Activated naive CD8-positive, alpha-beta T cell treated with anti-CD3 and anti-CD28 coated beads, Interleukin-2, amount 10 ng/mL, durations not matched to agents 7 days and 5 days (primary cell): ENCODE measurements around the gene DMKN. TPM values are rescaled to one million over a fixed set of nuclear protein-coding genes. Genes with fewer than 3 reads are reported as not detected.

Experiments
- ATAC-seq: fragments of 150-1000 bp; cut with Tn5 transposase; one replicate; pipeline ENCODE4 v1.10.0; 2021; ENCODE audit warnings: low read depth, moderate library complexity
- POLR2A ChIA-PET: fragments of 350-600 bp; sonication (Branson Sonifier 250); formaldehyde crosslinking; loops from one replicate; lab custom pipeline; 2021; ENCODE audit warnings: antibody characterized with exemption; lab: Charles Lee
- DNase-seq: peaks from one replicate; pipeline ENCODE4 v3.0.0; 2021
- H3K27ac Mint-ChIP-seq: one replicate; pipeline ENCODE4 v1.8.0; 2022; ENCODE audit warnings: mild to moderate bottlenecking, mixed read lengths
- H3K27me3 Mint-ChIP-seq: one replicate; pipeline ENCODE4 v1.8.0; 2022; ENCODE audit warnings: mild to moderate bottlenecking, moderate library complexity, mixed read lengths
- H3K36me3 Mint-ChIP-seq: one replicate; pipeline ENCODE4 v1.8.0; 2021; ENCODE audit warnings: mild to moderate bottlenecking, mixed read lengths
- H3K4me1 Mint-ChIP-seq: one replicate; pipeline ENCODE4 v1.8.0; 2021; ENCODE audit warnings: mixed read lengths
- H3K4me3 Mint-ChIP-seq: one replicate; pipeline ENCODE4 v1.8.0; 2022; ENCODE audit warnings: mild to moderate bottlenecking, moderate library complexity, mixed read lengths
- H3K9me3 Mint-ChIP-seq: one replicate; pipeline ENCODE4 v1.8.0; 2021; ENCODE audit warnings: mixed read lengths
- total RNA-seq, 2 experiments: library from RNA; stranded (reverse); gene quantifications; one replicate each; pipeline ENCODE4 v1.2.3, GENCODE V29; 2021

The DMKN gene
- total RNA-seq, 2 experiments from 2014 or later, result 2.5 to 3.5 TPM

GRCh38 chr19:35528218-35529038, 15.0 kb upstream of the DMKN start, which contains the start of gene SBSN:
TSS of gene SBSN (minus strand) at chr19:35528311. CDS start at chr19:35528281, 30 bp downstream.
- ATAC-seq (no peak), DNase-seq (no peak)
- POLR2A ChIA-PET, result no interaction called here
- Mint-ChIP-seq H3K27ac (no peak within 1 kb of the TSS), H3K27me3 (peaks cover 26% of the 10 kb centered on the region), H3K36me3 (no peaks in the 10 kb centered on the region), H3K4me1 (peaks cover 6% of the 10 kb centered on the region), H3K9me3 (no peaks in the 10 kb centered on the region), H3K4me3 (no peak within 1 kb of the TSS)

GRCh38 chr19:35525873-35526272, 12.4 kb upstream of the DMKN start:
- no peak for DNase-seq
- POLR2A ChIA-PET, result no interaction called here
- Mint-ChIP-seq H3K36me3 (no peaks in the 10 kb centered on the region), H3K4me1 (peaks cover 5% of the 10 kb centered on the region), H3K27ac (no peak overlapping the region), H3K9me3 (no peaks in the 10 kb centered on the region), H3K4me3 (no peak overlapping the region), H3K27me3 (peaks cover 18% of the 10 kb centered on the region)
- ATAC-seq, result no peak

GRCh38 chr19:35524181-35524837, 10.9 kb upstream of the DMKN start:
- DNase-seq, result no peak
- no peak overlapping the region for H3K27ac Mint-ChIP-seq

DNA sequence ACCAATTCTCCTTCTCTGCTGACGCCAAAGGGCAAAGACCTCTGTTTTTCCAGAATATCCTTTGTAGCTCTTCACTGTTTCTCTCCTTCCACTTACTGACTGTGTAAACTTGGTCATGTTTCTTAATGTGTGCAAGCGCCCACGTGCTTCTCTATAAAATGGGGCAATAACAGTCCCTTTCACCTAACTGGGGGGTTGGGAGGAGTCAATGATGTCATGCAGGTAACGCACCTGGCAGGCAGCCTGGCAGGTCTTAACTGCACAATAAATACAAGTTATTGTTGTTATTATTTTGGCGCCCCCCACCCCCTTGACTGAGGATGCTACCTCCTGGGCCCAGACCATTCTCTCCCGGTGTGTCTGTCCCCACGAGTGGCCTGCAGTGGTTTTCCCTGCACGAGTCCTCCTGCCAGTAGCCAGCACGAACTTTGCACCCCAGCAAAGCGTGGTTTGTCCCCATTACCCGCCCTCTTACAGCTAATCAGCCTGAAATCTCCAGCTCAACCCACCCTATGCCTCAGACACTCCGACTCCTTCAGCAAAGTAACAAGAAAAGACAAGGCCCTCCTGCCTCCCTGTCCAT, 9.4 kb upstream of the DMKN start:
- POLR2A ChIA-PET, result no interaction called here
- no peaks in the 10 kb centered on the region for H3K9me3 Mint-ChIP-seq
- H3K4me1 Mint-ChIP-seq, result peaks cover 3% of the 10 kb centered on the region
- H3K4me3 Mint-ChIP-seq, result no peak overlapping the region
- H3K27me3 Mint-ChIP-seq, result no peaks in the 10 kb centered on the region
- no peak overlapping the region for H3K27ac Mint-ChIP-seq
- ATAC-seq (no peak), DNase-seq (no peak)
- H3K36me3 Mint-ChIP-seq, result no peaks in the 10 kb centered on the region

More at GRCh38 chr19:35524181-35524837, 10.9 kb upstream of the DMKN start:
- Mint-ChIP-seq H3K4me1 (peaks cover 3% of the 10 kb centered on the region), H3K9me3 (no peaks in the 10 kb centered on the region), H3K36me3 (no peaks in the 10 kb centered on the region), H3K27me3 (peaks cover 7% of the 10 kb centered on the region), H3K4me3 (no peak overlapping the region)
- POLR2A ChIA-PET, result no interaction called here
- no peak for ATAC-seq

GRCh38 chr19:35521124-35521743, 7.8 kb upstream of the DMKN start:
- H3K4me1 Mint-ChIP-seq, result peaks cover 3% of the 10 kb centered on the region
- no peak overlapping the region for H3K27ac Mint-ChIP-seq
- H3K9me3 Mint-ChIP-seq, result no peaks in the 10 kb centered on the region
- no peaks in the 10 kb centered on the region for H3K36me3 Mint-ChIP-seq
- ATAC-seq (no peak), DNase-seq (no peak)
- H3K4me3 Mint-ChIP-seq, result no peak overlapping the region
- no peaks in the 10 kb centered on the region for H3K27me3 Mint-ChIP-seq
- POLR2A ChIA-PET, result no interaction called here

DNA sequence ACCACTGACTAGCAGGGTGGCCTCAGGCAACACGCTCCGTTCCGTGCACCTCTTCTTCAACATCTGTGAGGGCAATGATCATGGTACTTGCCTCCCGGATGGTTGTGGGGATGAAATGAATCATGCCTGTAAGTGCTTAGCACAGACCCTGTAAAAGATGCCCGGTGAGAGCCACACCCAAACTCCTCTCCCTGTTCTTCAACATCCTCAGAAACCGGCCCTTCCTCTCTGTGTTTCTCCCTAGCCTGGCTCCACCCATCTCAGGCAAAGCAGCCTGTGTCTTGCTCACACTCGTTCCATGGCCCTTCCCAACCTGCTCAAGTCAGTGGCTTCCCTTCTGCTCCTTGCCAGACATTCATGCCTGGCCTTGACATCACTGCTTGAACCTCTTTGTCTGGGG, 5.8 kb upstream of the DMKN start:
- H3K36me3 Mint-ChIP-seq, result no peaks in the 10 kb centered on the region
- no peaks in the 10 kb centered on the region for H3K9me3 Mint-ChIP-seq
- no peak for ATAC-seq
- DNase-seq, result no peak
- H3K27me3 Mint-ChIP-seq, result no peaks in the 10 kb centered on the region
- H3K4me3 Mint-ChIP-seq, result no peak overlapping the region
- no peak overlapping the region for H3K27ac Mint-ChIP-seq
- POLR2A ChIA-PET, result no interaction called here
- H3K4me1 Mint-ChIP-seq, result no peaks in the 10 kb centered on the region

DNA sequence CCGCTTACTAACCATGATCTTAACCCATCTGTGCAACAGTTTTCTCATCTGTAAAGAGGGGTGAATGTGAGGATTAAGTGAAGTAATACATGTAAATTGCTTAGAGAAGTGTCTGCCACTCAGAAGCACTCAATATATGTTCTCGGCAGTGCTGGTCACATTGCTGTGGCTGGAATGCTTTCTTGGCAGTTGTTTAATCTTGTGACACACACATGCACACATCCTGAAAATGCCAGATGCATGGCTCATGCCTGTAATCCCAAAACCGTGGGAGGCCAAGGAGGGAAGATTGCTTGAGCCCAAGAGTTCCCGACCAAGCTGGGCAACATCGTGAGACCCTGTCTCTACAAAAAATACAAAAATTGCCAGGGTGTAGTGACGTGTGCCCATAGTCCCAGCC, 4.9 kb upstream of the DMKN start:
- H3K4me3 Mint-ChIP-seq, result no peak overlapping the region
- POLR2A ChIA-PET, result no interaction called here

GRCh38 chr19:35517342-35517741, 3.9 kb upstream of the DMKN start:
- no peak overlapping the region for H3K4me3 Mint-ChIP-seq
- H3K27me3 Mint-ChIP-seq, result peaks cover 8% of the 10 kb centered on the region
- H3K36me3 Mint-ChIP-seq, result no peaks in the 10 kb centered on the region
- H3K4me1 Mint-ChIP-seq, result no peaks in the 10 kb centered on the region
- H3K9me3 Mint-ChIP-seq, result no peaks in the 10 kb centered on the region
- POLR2A ChIA-PET, result no interaction called here
- H3K27ac Mint-ChIP-seq, result no peak overlapping the region
- DNase-seq, result no peak
- no peak for ATAC-seq

More for the DNA sequence above, 4.9 kb upstream of the DMKN start:
- H3K4me1 Mint-ChIP-seq, result no peaks in the 10 kb centered on the region
- DNase-seq, result no peak
- no peak overlapping the region for H3K27ac Mint-ChIP-seq
- no peaks in the 10 kb centered on the region for H3K27me3 Mint-ChIP-seq
- H3K36me3 Mint-ChIP-seq, result no peaks in the 10 kb centered on the region
- H3K9me3 Mint-ChIP-seq, result no peaks in the 10 kb centered on the region
- ATAC-seq, result no peak

DNA sequence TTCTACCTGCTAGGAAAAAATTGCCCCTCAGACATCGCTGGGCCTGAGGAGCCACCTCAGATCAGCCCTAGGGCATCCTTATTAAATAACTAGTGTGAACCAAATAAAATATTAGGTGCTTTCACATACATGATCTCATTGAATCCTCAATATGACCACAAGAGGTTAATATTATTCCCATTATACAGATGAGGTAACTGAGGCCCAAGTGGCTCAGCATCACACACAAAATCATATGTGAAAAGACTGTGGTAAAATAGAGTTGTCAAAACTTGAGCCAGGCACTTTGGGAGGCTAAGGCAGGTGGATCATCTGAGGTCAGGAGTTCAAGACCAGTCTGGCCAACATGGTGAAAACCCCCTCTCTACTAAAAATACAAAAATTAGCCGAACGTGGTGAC, 2.9 kb upstream of the DMKN start:
- Mint-ChIP-seq H3K4me3 (no peak overlapping the region), H3K27ac (no peak overlapping the region), H3K36me3 (no peaks in the 10 kb centered on the region), H3K4me1 (no peaks in the 10 kb centered on the region), H3K27me3 (peaks cover 10% of the 10 kb centered on the region), H3K9me3 (no peaks in the 10 kb centered on the region)
- DNase-seq (no peak), ATAC-seq (no peak)
- POLR2A ChIA-PET, result no interaction called here

DNA sequence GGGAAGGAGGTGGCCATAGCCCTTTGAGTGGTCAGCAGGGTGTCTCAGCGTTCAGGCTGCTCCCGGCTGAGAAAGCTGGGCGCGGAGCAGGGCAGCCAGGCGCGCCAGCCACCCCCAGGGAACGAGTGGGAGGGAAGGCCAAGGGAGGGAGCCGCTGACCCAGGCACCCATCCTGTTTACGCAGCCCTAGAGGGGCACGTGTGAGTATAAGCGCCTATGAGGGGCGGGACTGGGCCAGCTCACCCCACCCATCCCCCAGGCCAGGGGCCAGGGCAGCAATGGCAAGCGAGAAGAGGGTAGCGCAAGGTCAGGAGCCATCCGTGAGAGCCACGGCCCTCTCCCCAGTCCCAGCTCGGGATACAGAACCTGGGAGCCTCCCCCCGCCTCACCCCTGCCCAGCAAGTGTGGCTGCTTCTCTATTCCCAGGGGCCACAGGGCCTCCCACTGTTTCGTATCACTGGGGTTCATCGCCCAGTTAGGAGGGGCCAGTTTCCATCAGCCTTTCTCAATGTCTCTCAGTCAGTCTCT, 897 bp upstream of the DMKN start:
- POLR2A ChIA-PET, result no interaction called here
- no peaks in the 10 kb centered on the region for H3K36me3 Mint-ChIP-seq
- H3K4me3 Mint-ChIP-seq, result no peak overlapping the region
- ATAC-seq (no peak), DNase-seq (no peak)
- H3K9me3 Mint-ChIP-seq, result no peaks in the 10 kb centered on the region
- H3K4me1 Mint-ChIP-seq, result peaks cover 5% of the 10 kb centered on the region
- H3K27ac Mint-ChIP-seq, result no peak overlapping the region
- H3K27me3 Mint-ChIP-seq, result peaks cover 26% of the 10 kb centered on the region

DNA sequence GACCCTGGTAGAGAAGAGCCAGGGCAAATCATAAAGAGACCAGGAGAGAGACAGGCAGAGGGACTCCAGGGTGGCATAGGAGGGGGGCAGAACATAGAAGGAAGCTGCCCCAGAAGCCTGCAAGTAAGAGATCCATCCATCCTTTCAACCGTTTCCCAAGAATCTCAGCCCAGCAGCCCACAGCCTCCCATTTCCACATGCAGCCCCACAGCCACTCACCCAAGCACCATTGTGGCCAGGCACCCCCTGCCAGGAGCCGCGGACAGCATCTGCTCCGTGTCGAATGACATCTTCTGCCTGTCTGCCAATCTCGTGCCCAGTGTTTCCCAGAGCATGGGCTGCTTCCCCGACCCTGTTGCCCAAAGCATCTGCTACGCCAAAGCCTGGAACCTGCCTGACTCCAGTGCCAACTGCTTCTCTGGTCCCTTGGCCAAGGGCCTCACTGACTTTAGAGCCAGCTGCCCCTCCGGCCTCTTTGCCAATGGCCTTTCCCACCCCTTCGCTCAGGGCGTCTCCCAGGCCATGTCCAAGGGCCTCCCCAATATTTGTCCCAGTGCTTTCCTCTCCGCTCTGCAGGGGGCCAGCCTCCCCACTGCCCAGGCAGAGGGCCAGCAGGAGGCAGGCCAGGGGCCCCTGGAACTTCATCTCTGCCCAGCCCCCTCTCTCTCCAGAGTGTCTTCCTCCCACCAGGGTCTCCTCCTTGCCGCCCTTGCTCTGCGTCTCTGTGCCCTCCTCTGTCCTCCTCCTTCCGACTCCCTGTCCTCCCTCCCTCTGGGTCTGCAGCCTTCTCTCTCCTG, 420 bp downstream of the DMKN start:
- H3K4me3 Mint-ChIP-seq, result no peak overlapping the region
- H3K36me3 Mint-ChIP-seq, result no peaks in the 10 kb centered on the region
- H3K27ac Mint-ChIP-seq, result no peak overlapping the region
- peaks cover 7% of the 10 kb centered on the region for H3K4me1 Mint-ChIP-seq
- POLR2A ChIA-PET, result no interaction called here
- DNase-seq (no peak), ATAC-seq (no peak)
- peaks cover 39% of the 10 kb centered on the region for H3K27me3 Mint-ChIP-seq
- H3K9me3 Mint-ChIP-seq, result no peaks in the 10 kb centered on the region

- Mint-ChIP-seq H3K36me3 (no peaks in the 10 kb centered on the region), H3K9me3 (no peaks in the 10 kb centered on the region), H3K4me1 (peaks cover 7% of the 10 kb centered on the region), H3K4me3 (no peak overlapping the region), H3K27ac (no peak overlapping the region), H3K27me3 (peaks cover 49% of the 10 kb centered on the region)
- ATAC-seq (no peak), DNase-seq (no peak)
- POLR2A ChIA-PET, result no interaction called here
These were observed 2.1 kb downstream of the DMKN start for GRCh38 chr19:35511337-35511736.

GRCh38 chr19:35510626-35510964, 2.9 kb downstream of the DMKN start:
- Mint-ChIP-seq H3K27ac (no peak overlapping the region), H3K4me1 (peaks cover 7% of the 10 kb centered on the region)
- POLR2A ChIA-PET, result no interaction called here

More at GRCh38 chr19:35510626-35510964, 2.9 kb downstream of the DMKN start:
- DNase-seq (no peak), ATAC-seq (no peak)
- H3K9me3 Mint-ChIP-seq, result no peaks in the 10 kb centered on the region
- peaks cover 51% of the 10 kb centered on the region for H3K27me3 Mint-ChIP-seq
- H3K4me3 Mint-ChIP-seq, result peak overlapping the region; percentile 52
- no peaks in the 10 kb centered on the region for H3K36me3 Mint-ChIP-seq
